ENCODE measurements around the gene MRTO4.
"Not testable (repeated sequence)": the region's sequence is repeated elsewhere in the genome, so short reads cannot be mapped to it uniquely, and the experiment has no call there.

Gene MRTO4

DNA sequence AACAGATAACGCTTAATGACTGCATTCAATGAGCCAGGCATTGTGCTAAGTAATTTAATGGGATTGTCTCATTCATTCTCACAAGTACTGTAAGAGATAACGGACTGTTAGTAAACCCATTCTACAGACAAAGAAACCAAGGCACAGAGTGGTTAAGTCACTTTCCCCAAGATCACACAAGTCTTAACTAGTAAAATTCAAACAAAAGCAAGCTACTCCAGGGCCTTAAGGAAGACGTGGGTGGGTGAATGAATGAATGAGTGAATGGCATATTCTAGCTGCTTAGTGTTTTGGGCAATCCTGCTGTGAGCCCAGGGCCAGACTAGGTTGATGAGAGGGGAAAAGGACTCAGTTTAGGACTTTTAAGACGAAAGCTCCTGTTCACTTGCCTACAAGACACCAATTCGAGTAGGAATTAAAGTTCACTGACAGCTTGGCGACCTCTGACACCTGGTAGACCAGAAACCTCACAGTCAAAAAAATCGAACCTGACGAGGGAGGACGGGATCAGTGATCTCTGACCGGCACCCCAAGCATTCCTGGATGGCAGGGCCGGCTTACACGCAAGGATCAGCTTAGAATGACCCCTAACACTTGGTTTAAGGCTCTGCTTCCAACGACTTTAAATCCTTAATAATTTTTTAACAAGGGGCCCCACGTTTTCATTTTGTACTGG, 838 bp upstream of the MRTO4 start:
- H2AK5ac ChIP-seq (ENCODE audit: low read depth, low read length): no peak overlapping the region
- H3K27me3 ChIP-seq (ENCODE audit: control insufficient read depth in 3 of 3, insufficient read depth in 3 of 3, low read depth in 1 of 3, low read length in 3 of 3): no peaks in the 10 kb centered on the region

DNA sequence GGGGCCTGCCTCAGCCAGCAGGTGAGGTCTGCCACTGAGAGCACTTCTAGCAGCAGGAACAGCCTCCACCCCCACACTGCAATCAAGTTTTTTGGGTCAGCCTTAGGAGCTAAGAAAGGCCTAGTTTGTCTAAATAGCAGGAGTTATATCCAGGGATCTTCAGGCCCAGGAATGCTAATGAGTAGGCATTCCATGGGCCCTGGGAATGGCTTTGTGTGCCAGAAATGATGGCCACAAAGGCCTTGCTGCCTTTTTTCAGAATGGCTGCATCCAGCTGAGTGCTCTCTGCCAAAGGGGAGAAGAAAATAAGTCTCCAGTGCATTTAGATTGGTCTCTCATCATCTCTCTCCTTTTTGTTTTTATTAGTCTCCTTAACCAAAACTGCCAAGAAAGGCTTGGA, 2.8 kb downstream of the MRTO4 start:
- Histone ChIP-seq H3K27me3 (ENCODE audit: control insufficient read depth in 3 of 3, insufficient read depth in 3 of 3, low read depth in 1 of 3, low read length in 3 of 3) (no peaks in the 10 kb centered on the region), H3K9me3 (replicated peaks in 1 of 2; ENCODE audit: control insufficient read depth in 2 of 2, insufficient read depth in 1 of 2, low read depth in 1 of 2, low read length in 2 of 2) (no peaks in the 10 kb centered on the region)
- peak; percentile 12 for DNase-seq (ENCODE audit: low spot score)

More for the DNA sequence above, 838 bp upstream of the MRTO4 start:
- H3K18ac ChIP-seq (ENCODE audit: low read length): no peak overlapping the region
- H3K4me2 ChIP-seq (ENCODE audit: insufficient read depth, low read length, poor library complexity, severe bottlenecking): peak overlapping the region; percentile 82
- H4K8ac ChIP-seq (ENCODE audit: low read depth, low read length): no peak overlapping the region
- no peak overlapping the region for H3K14ac ChIP-seq (ENCODE audit: low read length)
- peak overlapping the region; percentile 91 to 96 for H3K4me3 ChIP-seq (ENCODE audit: low read length in 2 of 2)
- peaks cover 7% of the 10 kb centered on the region for H3K79me1 ChIP-seq (ENCODE audit: low read depth, low read length)
- H2BK15ac ChIP-seq (ENCODE audit: low read length): no peak overlapping the region
- no peak overlapping the region for H3K4ac ChIP-seq (ENCODE audit: low read length)
- no peak overlapping the region for H2BK12ac ChIP-seq (ENCODE audit: low read length)
- H4K91ac ChIP-seq (ENCODE audit: low read depth, low read length, poor library complexity): no peak overlapping the region
- H2BK5ac ChIP-seq (ENCODE audit: low read length): no peak overlapping the region
- no CpG with 5 or more reads among the region's 14 CpGs for whole genome bisulfite sequencing, 2 donors (ENCODE audit: extremely low coverage in 2 of 2, insufficient read length in 2 of 2, insufficient replicate concordance in 1 of 2)
- no peaks in the 10 kb centered on the region for H3K9me3 ChIP-seq (replicated peaks in 1 of 2; ENCODE audit: control insufficient read depth in 2 of 2, insufficient read depth in 1 of 2, low read depth in 1 of 2, low read length in 2 of 2)
- peaks cover 5 to 31% of the 10 kb centered on the region in 2 donors for H3K36me3 ChIP-seq (replicated peaks in 1 of 2; ENCODE audit: control insufficient read depth in 2 of 2, insufficient read depth in 2 of 2, low read length in 2 of 2)
- peak overlapping the region; percentile 98 for H3K27ac ChIP-seq (replicated peaks; ENCODE audit: low read length)
- peak overlapping the region; percentile 78 for H3K9ac ChIP-seq (ENCODE audit: low read depth, low read length, poor library complexity)
- H3K23ac ChIP-seq (ENCODE audit: low read depth, low read length, poor library complexity): no peak overlapping the region
- peak overlapping the region; percentile 98 for H2BK120ac ChIP-seq (ENCODE audit: low read depth, low read length)
- DNase-seq (ENCODE audit: low spot score): peak; percentile 27
- peaks cover 10 to 13% of the 10 kb centered on the region in 2 donors for H3K4me1 ChIP-seq (ENCODE audit: control insufficient read depth in 2 of 2, insufficient read depth in 1 of 2, low read depth in 1 of 2, low read length in 2 of 2)
- H2AFZ ChIP-seq (ENCODE audit: low read length): peak overlapping the region; percentile 98

GRCh38 chr1:19255288-19255687, 3.7 kb downstream of the MRTO4 start:
- DNase-seq (ENCODE audit: low spot score): no peak
- peaks cover 36 to 71% of the 10 kb centered on the region in 2 donors for H3K36me3 ChIP-seq (replicated peaks in 1 of 2; ENCODE audit: control insufficient read depth in 2 of 2, insufficient read depth in 2 of 2, low read length in 2 of 2)
- H3K27me3 ChIP-seq (ENCODE audit: control insufficient read depth in 3 of 3, insufficient read depth in 3 of 3, low read depth in 1 of 3, low read length in 3 of 3): no peaks in the 10 kb centered on the region
- no peak overlapping the region for H3K4me2 ChIP-seq (ENCODE audit: insufficient read depth, low read length, poor library complexity, severe bottlenecking)
- H2BK12ac ChIP-seq (ENCODE audit: low read length): no peak overlapping the region
- no CpG with 5 or more reads among the region's 4 CpGs for WGBS, 2 donors (ENCODE audit: extremely low coverage in 2 of 2, insufficient read length in 2 of 2, insufficient replicate concordance in 1 of 2)
- no peak overlapping the region for H4K8ac ChIP-seq (ENCODE audit: low read depth, low read length)
- H3K4ac ChIP-seq (ENCODE audit: low read length): no peak overlapping the region
- H3K4me1 ChIP-seq (ENCODE audit: control insufficient read depth in 2 of 2, insufficient read depth in 1 of 2, low read depth in 1 of 2, low read length in 2 of 2): peaks cover 9 to 13% of the 10 kb centered on the region in 2 donors
- no peak overlapping the region for H3K9ac ChIP-seq (ENCODE audit: low read depth, low read length, poor library complexity)
- no peak overlapping the region for H3K14ac ChIP-seq (ENCODE audit: low read length)
- no peak overlapping the region for H2BK120ac ChIP-seq (ENCODE audit: low read depth, low read length)
- no peak overlapping the region for H2AK5ac ChIP-seq (ENCODE audit: low read depth, low read length)
- H3K18ac ChIP-seq (ENCODE audit: low read length): no peak overlapping the region
- H2BK5ac ChIP-seq (ENCODE audit: low read length): no peak overlapping the region
- no peak overlapping the region for H4K91ac ChIP-seq (ENCODE audit: low read depth, low read length, poor library complexity)
- no peak overlapping the region for H3K4me3 ChIP-seq (ENCODE audit: low read length in 2 of 2)
- no peak overlapping the region for H2AFZ ChIP-seq (ENCODE audit: low read length)
- no peak overlapping the region for H3K23ac ChIP-seq (ENCODE audit: low read depth, low read length, poor library complexity)
- no peaks in the 10 kb centered on the region for H3K9me3 ChIP-seq (replicated peaks in 1 of 2; ENCODE audit: control insufficient read depth in 2 of 2, insufficient read depth in 1 of 2, low read depth in 1 of 2, low read length in 2 of 2)
- peaks cover 7% of the 10 kb centered on the region for H3K79me1 ChIP-seq (ENCODE audit: low read depth, low read length)
- H3K27ac ChIP-seq (replicated peaks; ENCODE audit: low read length): no peak overlapping the region
- H2BK15ac ChIP-seq (ENCODE audit: low read length): no peak overlapping the region

More for the DNA sequence above, 2.8 kb downstream of the MRTO4 start:
- Histone ChIP-seq H3K36me3 (replicated peaks in 1 of 2; ENCODE audit: control insufficient read depth in 2 of 2, insufficient read depth in 2 of 2, low read length in 2 of 2) (peaks cover 31 to 64% of the 10 kb centered on the region in 2 donors), H2BK5ac (ENCODE audit: low read length) (no peak overlapping the region), H3K27ac (replicated peaks; ENCODE audit: low read length) (peak overlapping the region; percentile 73), H3K4me2 (ENCODE audit: insufficient read depth, low read length, poor library complexity, severe bottlenecking) (no peak overlapping the region), H3K14ac (ENCODE audit: low read length) (no peak overlapping the region), H2BK12ac (ENCODE audit: low read length) (no peak overlapping the region), H2AFZ (ENCODE audit: low read length) (no peak overlapping the region), H3K4me3 (ENCODE audit: low read length in 2 of 2) (no peak overlapping the region), H3K18ac (ENCODE audit: low read length) (no peak overlapping the region), H3K79me1 (ENCODE audit: low read depth, low read length) (peaks cover 7% of the 10 kb centered on the region), H3K4me1 (ENCODE audit: control insufficient read depth in 2 of 2, insufficient read depth in 1 of 2, low read depth in 1 of 2, low read length in 2 of 2) (peaks cover 10 to 13% of the 10 kb centered on the region in 2 donors), H3K9ac (ENCODE audit: low read depth, low read length, poor library complexity) (no peak overlapping the region), H4K91ac (ENCODE audit: low read depth, low read length, poor library complexity) (no peak overlapping the region), H3K23ac (ENCODE audit: low read depth, low read length, poor library complexity) (no peak overlapping the region), H2BK120ac (ENCODE audit: low read depth, low read length) (no peak overlapping the region), H2BK15ac (ENCODE audit: low read length) (no peak overlapping the region), H4K8ac (ENCODE audit: low read depth, low read length) (no peak overlapping the region), H2AK5ac (ENCODE audit: low read depth, low read length) (no peak overlapping the region), H3K4ac (ENCODE audit: low read length) (no peak overlapping the region)

DNA sequence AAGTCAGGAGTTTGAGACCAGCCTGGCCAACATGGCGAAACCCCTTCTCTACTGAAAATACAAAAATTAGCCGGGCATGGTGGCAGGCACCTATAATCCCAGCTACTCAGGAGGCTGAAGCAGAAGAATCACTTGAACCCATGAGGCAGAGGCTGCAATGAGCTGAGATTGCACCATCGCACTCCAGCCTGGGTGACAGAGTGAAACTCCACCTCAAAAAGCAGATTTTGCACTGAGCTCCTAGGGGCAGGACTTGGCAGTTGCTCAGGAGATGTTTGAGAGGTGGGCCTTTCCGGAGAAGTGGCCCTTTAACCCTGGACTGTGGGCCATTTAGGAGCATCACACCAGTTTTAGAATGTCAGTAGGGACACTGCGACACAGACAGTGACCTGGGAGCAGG, 4.7 kb downstream of the MRTO4 start:
- peaks cover 36 to 80% of the 10 kb centered on the region in 2 donors for H3K36me3 ChIP-seq (replicated peaks in 1 of 2; ENCODE audit: control insufficient read depth in 2 of 2, insufficient read depth in 2 of 2, low read length in 2 of 2)
- H3K9me3 ChIP-seq (replicated peaks in 1 of 2; ENCODE audit: control insufficient read depth in 2 of 2, insufficient read depth in 1 of 2, low read depth in 1 of 2, low read length in 2 of 2); DNase-seq (ENCODE audit: low spot score): not testable (repeated sequence)

More for the DNA sequence above, 4.7 kb downstream of the MRTO4 start:
- no CpG with 5 or more reads among the region's 5 CpGs for WGBS, 2 donors (ENCODE audit: extremely low coverage in 2 of 2, insufficient read length in 2 of 2, insufficient replicate concordance in 1 of 2)
- H3K27me3 ChIP-seq (ENCODE audit: control insufficient read depth in 3 of 3, insufficient read depth in 3 of 3, low read depth in 1 of 3, low read length in 3 of 3); H3K14ac ChIP-seq (ENCODE audit: low read length); H3K4me3 ChIP-seq (ENCODE audit: low read length in 2 of 2); H3K9ac ChIP-seq (ENCODE audit: low read depth, low read length, poor library complexity); H4K8ac ChIP-seq (ENCODE audit: low read depth, low read length); H3K18ac ChIP-seq (ENCODE audit: low read length); H2BK15ac ChIP-seq (ENCODE audit: low read length); H3K4ac ChIP-seq (ENCODE audit: low read length); H3K4me2 ChIP-seq (ENCODE audit: insufficient read depth, low read length, poor library complexity, severe bottlenecking); H4K91ac ChIP-seq (ENCODE audit: low read depth, low read length, poor library complexity); H2BK120ac ChIP-seq (ENCODE audit: low read depth, low read length); H3K27ac ChIP-seq (replicated peaks; ENCODE audit: low read length); H2BK12ac ChIP-seq (ENCODE audit: low read length); H2AK5ac ChIP-seq (ENCODE audit: low read depth, low read length); H3K79me1 ChIP-seq (ENCODE audit: low read depth, low read length); H3K23ac ChIP-seq (ENCODE audit: low read depth, low read length, poor library complexity); H2AFZ ChIP-seq (ENCODE audit: low read length): not testable (repeated sequence)
- Histone ChIP-seq H3K4me1 (ENCODE audit: control insufficient read depth in 2 of 2, insufficient read depth in 1 of 2, low read depth in 1 of 2, low read length in 2 of 2) (peaks cover 6 to 10% of the 10 kb centered on the region in 2 donors), H2BK5ac (ENCODE audit: low read length) (peak overlapping the region; percentile 19)
